ACC112 (cell line): Measurements from ENCODE around the gene DKK1.

Experiments used
- H2AFZ ChIP-seq: fragments of 200-600 bp; sonication (generic); one replicate; pipeline ENCODE4 v1.6.0; 2017; ENCODE audit warnings: antibody characterized with exemption, low read length; ENCODE audit not compliant: unreplicated experiment
- H3K27ac ChIP-seq: fragments of 200-600 bp; sonication (generic); 2 replicates; pipeline ENCODE4 v1.5.1; 2014; ENCODE audit warnings: low read depth, mild to moderate bottlenecking, antibody characterized with exemption, low read length, moderate library complexity
- H3K27me3 ChIP-seq: fragments of 200-600 bp; sonication (generic); 2 replicates; pipeline ENCODE4 v1.6.1; 2014; ENCODE audit warnings: mild to moderate bottlenecking, antibody characterized with exemption, low read length, moderate library complexity, mixed read lengths; ENCODE audit not compliant: insufficient read depth
- H3K36me3 ChIP-seq: fragments of 200-600 bp; sonication (generic); 2 replicates; pipeline ENCODE4 v1.6.1; 2016; ENCODE audit warnings: mild to moderate bottlenecking, antibody characterized with exemption, low read length, moderate library complexity, mixed read lengths; ENCODE audit not compliant: insufficient read depth
- H3K4me1 ChIP-seq: fragments of 200-600 bp; sonication (generic); one replicate; pipeline ENCODE4 v1.6.1; 2016; ENCODE audit warnings: low read length, mixed read lengths; ENCODE audit not compliant: insufficient read depth, unreplicated experiment, control insufficient read depth
- H3K4me3 ChIP-seq: fragments of 200-600 bp; sonication (generic); 2 replicates; pipeline ENCODE4 v1.5.1; 2014; ENCODE audit warnings: mild to moderate bottlenecking, low read depth, low read length
- H3K79me2 ChIP-seq: fragments of 200-600 bp; sonication (generic); one replicate; pipeline ENCODE4 v1.6.0; 2016; ENCODE audit warnings: low read length; ENCODE audit not compliant: control insufficient read depth, unreplicated experiment, insufficient read depth

DKK1 gene

GRCh38 chr10:52337225-52337624 lies 23.1 kb downstream of the DKK1 start:
- no peak overlapping the region for H2AFZ ChIP-seq
- no peaks in the 10 kb centered on the region for H3K36me3 ChIP-seq
- H3K27me3 ChIP-seq, result no peaks in the 10 kb centered on the region
- H3K79me2 ChIP-seq, result no peaks in the 10 kb centered on the region
- H3K27ac ChIP-seq, result no peak overlapping the region
- no peak overlapping the region for H3K4me3 ChIP-seq
- H3K4me1 ChIP-seq, result peaks cover 25% of the 10 kb centered on the region

- Histone ChIP-seq H3K27ac (no peak overlapping the region), H3K4me1 (no peaks in the 10 kb centered on the region)
Measured at GRCh38 chr10:52343439-52343838, 29.4 kb downstream of the DKK1 start.

DNA sequence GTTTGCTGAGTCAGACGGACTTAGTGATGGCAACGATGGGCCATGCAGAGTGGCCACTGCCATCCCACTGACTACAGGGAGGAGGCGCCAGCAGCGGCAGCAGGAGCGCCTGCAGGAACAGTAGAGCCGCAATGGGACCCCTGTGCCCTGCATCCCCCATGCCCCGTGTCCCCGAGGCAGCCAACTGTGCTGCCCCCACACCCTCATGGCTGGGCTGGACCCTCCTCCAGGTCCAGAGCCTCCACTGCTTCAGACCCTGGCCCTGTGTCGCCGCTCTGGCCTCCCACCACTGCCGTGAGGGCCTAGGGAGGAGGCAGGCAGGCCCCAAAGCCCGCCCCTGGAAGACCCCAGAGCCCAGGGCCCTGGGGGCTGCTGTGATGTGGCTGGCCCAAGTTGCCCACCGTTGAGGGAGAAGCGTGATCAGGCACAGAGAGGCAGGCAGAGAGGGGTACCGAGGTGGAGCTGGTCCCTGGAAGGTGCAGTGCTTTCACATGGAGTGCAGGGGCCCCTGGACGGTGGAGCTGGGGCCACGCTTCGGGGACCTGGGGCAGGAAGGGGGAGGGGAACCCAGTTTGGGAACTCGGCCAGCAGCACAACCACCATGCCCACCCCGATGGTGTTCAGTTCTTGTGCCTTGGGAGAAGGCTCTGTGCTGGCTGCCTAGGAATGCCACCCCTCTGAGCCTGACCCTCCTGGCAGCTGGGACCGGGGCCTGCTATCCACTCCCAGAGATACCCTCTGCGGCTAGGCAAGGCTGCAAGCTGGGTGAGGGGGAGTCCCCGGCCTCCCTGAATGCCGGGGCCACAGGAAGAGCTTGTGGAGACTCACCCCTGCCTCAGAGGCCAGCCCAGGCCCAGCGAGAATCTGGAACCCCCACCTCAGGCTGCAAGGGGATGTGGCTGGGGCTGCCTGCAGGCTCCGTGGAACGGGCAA lies 32.6 kb downstream of the DKK1 start:
- no peaks in the 10 kb centered on the region for H3K27me3 ChIP-seq
- H3K4me1 ChIP-seq, result peaks cover under 1% of the 10 kb centered on the region

More at GRCh38 chr10:52343439-52343838, 29.4 kb downstream of the DKK1 start:
- no peak overlapping the region for H2AFZ ChIP-seq
- no peaks in the 10 kb centered on the region for H3K79me2 ChIP-seq
- no peaks in the 10 kb centered on the region for H3K36me3 ChIP-seq
- H3K4me3 ChIP-seq, result no peak overlapping the region
- no peaks in the 10 kb centered on the region for H3K27me3 ChIP-seq

DNA sequence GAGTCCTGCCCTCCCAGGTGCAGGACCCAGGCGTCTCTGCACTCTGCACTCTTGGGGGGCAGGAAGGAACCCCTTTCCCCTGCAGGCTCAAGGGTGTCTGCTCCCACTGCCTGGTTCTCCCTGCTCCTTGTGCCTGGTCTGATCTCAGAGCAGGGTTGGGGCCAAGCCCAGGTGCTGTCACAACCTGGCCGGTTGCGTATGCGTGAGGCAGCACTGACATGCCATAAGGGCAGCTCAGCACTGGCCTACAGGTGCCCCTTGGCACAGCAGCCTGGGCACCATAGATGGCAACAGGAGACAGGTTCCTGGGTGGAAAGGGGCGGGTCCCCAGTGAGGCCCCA lies 33.2 kb downstream of the DKK1 start:
- H3K27me3 ChIP-seq, result no peaks in the 10 kb centered on the region
- no peak overlapping the region for H2AFZ ChIP-seq
- no peak overlapping the region for H3K4me3 ChIP-seq
- no peaks in the 10 kb centered on the region for H3K79me2 ChIP-seq
- H3K4me1 ChIP-seq, result peaks cover 7% of the 10 kb centered on the region
- H3K36me3 ChIP-seq, result no peaks in the 10 kb centered on the region
- no peak overlapping the region for H3K27ac ChIP-seq

More for the DNA sequence above, 32.6 kb downstream of the DKK1 start:
- Histone ChIP-seq H3K4me3 (no peak overlapping the region), H3K79me2 (no peaks in the 10 kb centered on the region), H3K27ac (no peak overlapping the region), H3K36me3 (no peaks in the 10 kb centered on the region), H2AFZ (no peak overlapping the region)

GRCh38 chr10:52348037-52348564 lies 34.0 kb downstream of the DKK1 start:
- peaks cover 9% of the 10 kb centered on the region for H3K4me1 ChIP-seq
- H3K79me2 ChIP-seq, result no peaks in the 10 kb centered on the region
- no peaks in the 10 kb centered on the region for H3K36me3 ChIP-seq
- H3K27ac ChIP-seq, result no peak overlapping the region
- no peak overlapping the region for H2AFZ ChIP-seq
- H3K4me3 ChIP-seq, result no peak overlapping the region
- H3K27me3 ChIP-seq, result no peaks in the 10 kb centered on the region

DNA sequence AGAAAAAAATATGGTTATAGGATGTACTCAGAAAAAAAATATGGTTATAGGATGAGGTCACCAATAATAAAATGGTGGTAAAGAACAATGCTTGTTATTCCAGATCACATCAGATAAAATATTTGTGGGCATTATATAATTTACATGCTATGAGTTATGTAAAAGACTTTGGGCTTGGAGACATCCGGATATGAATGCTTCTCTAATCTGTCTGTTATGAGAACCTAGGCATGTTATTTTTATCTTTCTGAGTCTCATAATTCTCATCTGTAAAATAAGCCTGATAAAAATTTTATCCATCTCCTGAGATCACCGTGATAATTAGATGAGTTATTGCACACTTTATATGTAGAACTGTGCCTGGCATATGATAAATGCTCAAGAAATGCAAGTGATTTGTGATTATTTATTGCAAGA lies 37.8 kb downstream of the DKK1 start:
- Histone ChIP-seq H3K4me3 (no peak overlapping the region), H3K4me1 (peaks cover 18% of the 10 kb centered on the region), H3K79me2 (no peaks in the 10 kb centered on the region), H3K36me3 (no peaks in the 10 kb centered on the region), H2AFZ (peak overlapping the region; percentile 83), H3K27ac (no peak overlapping the region), H3K27me3 (no peaks in the 10 kb centered on the region)

DNA sequence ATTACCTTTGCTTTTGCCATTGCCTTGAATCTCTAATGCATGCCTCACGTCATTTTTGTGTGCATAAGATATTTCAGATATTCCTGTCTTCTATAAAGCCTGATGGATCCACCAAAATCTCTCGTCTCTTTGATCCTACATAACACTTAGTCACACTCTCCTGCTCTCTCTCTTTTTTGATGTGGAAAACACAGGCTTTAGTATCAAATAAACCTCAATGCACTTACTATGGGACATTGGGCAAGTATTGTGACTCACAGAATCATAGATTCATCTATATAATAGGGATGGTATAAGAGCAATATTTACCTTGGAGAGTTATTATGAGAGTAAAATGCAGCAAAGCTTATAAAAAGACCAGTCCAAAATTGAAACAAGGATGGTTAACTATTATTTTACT lies 39.1 kb downstream of the DKK1 start:
- H3K27me3 ChIP-seq, result no peaks in the 10 kb centered on the region
- H3K4me1 ChIP-seq, result peaks cover 18% of the 10 kb centered on the region
- no peaks in the 10 kb centered on the region for H3K36me3 ChIP-seq
- H2AFZ ChIP-seq, result no peak overlapping the region
- H3K27ac ChIP-seq, result no peak overlapping the region
- no peak overlapping the region for H3K4me3 ChIP-seq
- H3K79me2 ChIP-seq, result no peaks in the 10 kb centered on the region

DNA sequence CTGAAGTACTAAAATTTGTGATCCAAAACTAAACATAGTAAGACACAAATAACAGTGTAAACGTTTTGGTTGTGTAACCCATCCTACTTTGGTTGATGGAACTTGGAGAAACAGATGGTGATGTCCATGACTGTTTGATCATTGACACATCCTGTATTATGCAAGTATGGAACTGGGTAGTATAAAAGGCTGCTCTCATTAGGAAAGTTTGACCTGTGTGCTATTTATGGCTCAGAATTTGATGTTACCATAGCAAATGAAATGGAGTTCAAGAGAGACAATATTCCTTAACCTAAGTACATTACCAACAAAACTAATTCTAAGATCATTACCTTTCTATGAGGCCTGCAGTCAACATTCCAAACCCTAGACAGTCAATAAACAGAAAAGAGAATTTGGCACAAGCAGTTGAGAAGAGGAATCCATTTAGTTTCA lies 39.9 kb downstream of the DKK1 start:
- Histone ChIP-seq H3K79me2 (no peaks in the 10 kb centered on the region), H3K4me1 (peaks cover 18% of the 10 kb centered on the region), H3K27ac (peak overlapping the region; percentile 47; the same call in 1 of the 2 replicates), H3K27me3 (no peaks in the 10 kb centered on the region), H3K4me3 (no peak overlapping the region), H2AFZ (peak overlapping the region; percentile 55), H3K36me3 (no peaks in the 10 kb centered on the region)

DNA sequence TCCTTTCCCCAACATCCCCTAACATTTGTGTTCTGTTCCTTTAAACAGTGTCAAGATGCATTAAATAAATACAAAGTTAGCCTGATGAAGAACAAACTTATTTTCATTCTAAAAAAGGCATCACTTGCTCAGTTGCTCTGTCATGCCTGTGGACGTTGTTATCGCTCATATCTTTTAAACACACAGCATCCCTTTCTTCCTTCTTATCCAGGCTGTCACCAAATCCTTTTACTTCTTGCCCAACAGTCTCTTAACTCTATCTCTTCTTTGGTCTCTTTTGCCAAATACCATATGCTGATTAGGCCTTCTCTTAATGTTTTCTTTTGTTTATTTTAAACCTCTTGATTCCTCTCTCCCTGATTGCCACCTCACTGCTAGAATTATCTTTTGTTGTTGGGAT lies 43.9 kb downstream of the DKK1 start:
- no peaks in the 10 kb centered on the region for H3K36me3 ChIP-seq
- no peak overlapping the region for H3K27ac ChIP-seq
- no peak overlapping the region for H3K4me3 ChIP-seq
- peaks cover 9% of the 10 kb centered on the region for H3K4me1 ChIP-seq
- H3K79me2 ChIP-seq, result no peaks in the 10 kb centered on the region
- peak overlapping the region; percentile 4 for H2AFZ ChIP-seq
- no peaks in the 10 kb centered on the region for H3K27me3 ChIP-seq

DNA sequence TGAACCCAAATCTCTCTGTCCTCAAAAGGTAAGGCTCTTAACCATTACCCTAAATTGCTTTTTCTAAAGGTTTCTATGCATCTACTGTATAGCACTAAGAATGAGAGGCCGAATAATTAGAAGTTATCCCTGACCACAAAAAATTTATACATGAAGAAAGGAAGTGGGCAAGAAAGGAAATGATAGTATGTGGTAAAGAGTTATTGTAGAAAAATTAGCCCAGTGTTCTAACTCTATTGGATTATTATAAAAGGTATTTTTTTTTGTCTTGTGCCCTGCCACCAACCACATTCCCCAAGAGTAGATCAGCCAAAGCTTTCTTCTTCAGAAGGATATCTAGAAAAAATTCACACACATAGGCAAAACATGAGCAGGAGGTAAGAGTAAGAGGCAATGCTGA lies 45.4 kb downstream of the DKK1 start:
- no peak overlapping the region for H3K4me3 ChIP-seq
- no peaks in the 10 kb centered on the region for H3K4me1 ChIP-seq
- H2AFZ ChIP-seq, result no peak overlapping the region
- H3K27ac ChIP-seq, result no peak overlapping the region
- H3K79me2 ChIP-seq, result no peaks in the 10 kb centered on the region
- H3K36me3 ChIP-seq, result no peaks in the 10 kb centered on the region
- no peaks in the 10 kb centered on the region for H3K27me3 ChIP-seq
